SK-N-SH (cell line): ENCODE results near the gene FYCO1. TPM values are rescaled to one million over a fixed set of nuclear protein-coding genes. Genes with fewer than 3 reads are reported as not detected.

ENCODE experiments used
- CTCF ChIA-PET: fragments of 300-600, 350-600 bp; formaldehyde crosslinking; extraction: SDS; loops from one replicate; lab custom pipeline; 2021; lab: Yijun Ruan, JAX
- POLR2A ChIA-PET: fragments of 350-600 bp; sonication (Branson Sonifier 250); formaldehyde crosslinking; extraction: SDS; loops from one replicate; lab custom pipeline; 2020; ENCODE audit warnings: antibody characterized with exemption, inconsistent platforms; lab: Yijun Ruan, JAX
- DNase-seq: peaks from one replicate; pipeline ENCODE4 v3.0.0; 2012
- H2AFZ ChIP-seq: fragments of 200-600 bp; sonication (generic); 2 replicates; pipeline ENCODE4 v1.8.1; 2016; ENCODE audit warnings: antibody characterized with exemption, mild to moderate bottlenecking, low read depth
- H3F3A ChIP-seq: fragments of 200-600 bp; sonication (generic); replicated peaks from 2 replicates; pipeline ENCODE3; 2016; ENCODE audit warnings: antibody characterized with exemption, mild to moderate bottlenecking; ENCODE audit not compliant: insufficient read depth
- H3K27ac ChIP-seq, 2 experiments: fragments of 200-500 bp in 1 of 2; fragments of 200-600 bp in 1 of 2; sonication (Bioruptor generic) in 1 of 2; sonication (generic), shearing (Covaris generic) in 1 of 2; 2 replicates each; pipeline versions ENCODE4 v1.5.1 to v1.6.1; 2014 to 2016; ENCODE audit warnings: low read depth in 2 of 2, inconsistent platforms in 1 of 2, low read length in 1 of 2, mild to moderate bottlenecking in 1 of 2, mixed read lengths in 1 of 2
- H3K27me3 ChIP-seq: fragments of 200-600 bp; sonication (generic), shearing (Covaris generic); 2 replicates; pipeline ENCODE4 v1.6.1; 2016; ENCODE audit warnings: mixed run types; ENCODE audit not compliant: insufficient read depth
- H3K36me3 ChIP-seq, 2 experiments: fragments of 200-500 bp in 1 of 2; fragments of 200-600 bp in 1 of 2; sonication (Bioruptor generic) in 1 of 2; sonication (generic) in 1 of 2; replicated peaks in 1 of 2; 2 replicates each; pipeline versions ENCODE3 to v1.5.1; 2014 to 2016; ENCODE audit warnings: low read length in 1 of 2, mild to moderate bottlenecking in 1 of 2; ENCODE audit not compliant: insufficient read depth in 2 of 2, control insufficient read depth in 1 of 2
- H3K4me1 ChIP-seq, 2 experiments: fragments of 200-500 bp in 1 of 2; fragments of 200-600 bp in 1 of 2; sonication (Bioruptor generic) in 1 of 2; sonication (generic), shearing (Covaris generic) in 1 of 2; 2 replicates each; pipeline versions ENCODE4 v1.5.1 to v1.6.1; 2014 to 2016; ENCODE audit warnings: low read depth in 1 of 2, low read length in 1 of 2, mixed run types in 1 of 2; ENCODE audit not compliant: insufficient read depth in 2 of 2, control insufficient read depth in 1 of 2
- H3K4me2 ChIP-seq: fragments of 200-600 bp; sonication (generic), shearing (Covaris generic); 2 replicates; pipeline ENCODE4 v1.6.1; 2017; ENCODE audit warnings: mixed run types
- H3K4me3 ChIP-seq, 2 experiments: fragments of 200-500 bp in 1 of 2; fragments of 200-600 bp in 1 of 2; sonication (Bioruptor generic) in 1 of 2; sonication (generic), shearing (Covaris generic) in 1 of 2; 2 replicates each; pipeline versions ENCODE4 v1.5.1 to v1.8.1; 2014 to 2016; ENCODE audit warnings: low read depth in 2 of 2, inconsistent platforms in 1 of 2, low read length in 1 of 2, mild to moderate bottlenecking in 1 of 2, mixed read lengths in 1 of 2, moderate library complexity in 1 of 2
- H3K79me2 ChIP-seq: fragments of 200-600 bp; sonication (generic); 2 replicates; pipeline ENCODE4 v1.8.1; 2017; ENCODE audit warnings: mild to moderate bottlenecking; ENCODE audit not compliant: insufficient read depth
- H3K9ac ChIP-seq: fragments of 200-600 bp; sonication (generic); 2 replicates; pipeline ENCODE4 v1.6.1; 2017; ENCODE audit warnings: mixed run types
- H3K9me2 ChIP-seq: fragments of 200-600 bp; sonication (generic); 2 replicates; pipeline ENCODE4 v1.6.1; 2017; ENCODE audit warnings: mixed run types
- H3K9me3 ChIP-seq: fragments of 200-600 bp; sonication (generic); 2 replicates; pipeline ENCODE4 v1.6.1; 2017; ENCODE audit warnings: mixed run types, mild to moderate bottlenecking, moderate library complexity
- H4K20me1 ChIP-seq: fragments of 200-600 bp; sonication (generic); 2 replicates; pipeline ENCODE4 v1.6.1; 2017; ENCODE audit warnings: mild to moderate bottlenecking, mixed run types; ENCODE audit not compliant: insufficient read depth
- ELF1 ChIP-seq: IDR thresholded peaks from 2 replicates; pipeline ENCODE4 v1.4.0; 2012
- EP300 ChIP-seq, 2 experiments: IDR thresholded peaks; 2 replicates each; pipeline versions ENCODE4 v1.4.0 to v1.6.1; 2012; ENCODE audit warnings: borderline replicate concordance in 1 of 2, low read depth in 1 of 2, low read length in 1 of 2
- EZH2phosphoT487 ChIP-seq: fragments of 200-600 bp; sonication (generic); IDR thresholded peaks from 2 replicates; pipeline ENCODE4 v1.6.1; 2017; ENCODE audit warnings: low read depth, mixed run types, mild to moderate bottlenecking, antibody characterized with exemption, moderate library complexity, borderline replicate concordance
- FOSL2 ChIP-seq: IDR thresholded peaks from 2 replicates; pipeline ENCODE4 v1.4.0; 2012; ENCODE audit warnings: low read depth, mild to moderate bottlenecking, moderate library complexity, borderline replicate concordance
- FOXM1 ChIP-seq: IDR thresholded peaks from 2 replicates; pipeline ENCODE4 v1.4.0; 2012; ENCODE audit warnings: low read depth, mild to moderate bottlenecking
- GABPA ChIP-seq: IDR thresholded peaks from 2 replicates; pipeline ENCODE4 v1.4.0; 2012; ENCODE audit warnings: low read depth, mild to moderate bottlenecking
- GATA2 ChIP-seq: sonication (generic); formaldehyde crosslinking; IDR thresholded peaks from 2 replicates; pipeline ENCODE4 v1.5.0; 2020; ENCODE audit warnings: mild to moderate bottlenecking, missing genetic modification reagents
- POLR2AphosphoS5 ChIP-seq: IDR thresholded peaks from 2 replicates; pipeline ENCODE4 v1.6.1; 2012; ENCODE audit warnings: low read depth, low read length
- RAD21 ChIP-seq: IDR thresholded peaks from 2 replicates; pipeline ENCODE4 v1.6.1; 2012; ENCODE audit warnings: mild to moderate bottlenecking, low read length
- RCOR1 ChIP-seq: fragments of 150-350 bp; IDR thresholded peaks from 2 replicates; pipeline ENCODE4 v1.6.1; 2017; ENCODE audit warnings: antibody characterized with exemption, low read length
- RXRA ChIP-seq: IDR thresholded peaks from 2 replicates; pipeline ENCODE4 v1.4.0; 2012; ENCODE audit warnings: low read depth, mild to moderate bottlenecking, borderline replicate concordance
- SMC3 ChIP-seq: IDR thresholded peaks from 2 replicates; pipeline ENCODE4 v1.6.1; 2012; ENCODE audit warnings: low read depth, low read length, improper control_type of control experiment
- TCF12 ChIP-seq: IDR thresholded peaks from 2 replicates; pipeline ENCODE4 v1.4.0; 2012
- WGBS: methylation state at CpG from one replicate; pipeline ENCODE4 v1.1.6; 2017; ENCODE audit warnings: low lambda C conversion rate; 5-methylcytosine and 5-hydroxymethylcytosine counted together
- polyA plus RNA-seq, 3 experiments: library from polyadenylated mRNA; depleted of rRNA; stranded (reverse); fragments of >200 nt; gene quantifications; 2 replicates each; pipeline ENCODE4 v1.2.3, GENCODE V29; 2012
- TF ChIP-seq, protein P1 (sequence below): fragments of 200-600 bp; sonication (generic); IDR thresholded peaks from 2 replicates; pipeline ENCODE4 v1.6.1; 2017; ENCODE audit warnings: antibody characterized with exemption, mild to moderate bottlenecking, moderate library complexity
- TF ChIP-seq, protein P2 (sequence below): IDR thresholded peaks from 2 replicates; pipeline ENCODE4; 2012

Gene FYCO1
- polyA plus RNA-seq, 1 of the 3 experiments (the other 2 are of a cell fraction) = 5.5 TPM

DNA sequence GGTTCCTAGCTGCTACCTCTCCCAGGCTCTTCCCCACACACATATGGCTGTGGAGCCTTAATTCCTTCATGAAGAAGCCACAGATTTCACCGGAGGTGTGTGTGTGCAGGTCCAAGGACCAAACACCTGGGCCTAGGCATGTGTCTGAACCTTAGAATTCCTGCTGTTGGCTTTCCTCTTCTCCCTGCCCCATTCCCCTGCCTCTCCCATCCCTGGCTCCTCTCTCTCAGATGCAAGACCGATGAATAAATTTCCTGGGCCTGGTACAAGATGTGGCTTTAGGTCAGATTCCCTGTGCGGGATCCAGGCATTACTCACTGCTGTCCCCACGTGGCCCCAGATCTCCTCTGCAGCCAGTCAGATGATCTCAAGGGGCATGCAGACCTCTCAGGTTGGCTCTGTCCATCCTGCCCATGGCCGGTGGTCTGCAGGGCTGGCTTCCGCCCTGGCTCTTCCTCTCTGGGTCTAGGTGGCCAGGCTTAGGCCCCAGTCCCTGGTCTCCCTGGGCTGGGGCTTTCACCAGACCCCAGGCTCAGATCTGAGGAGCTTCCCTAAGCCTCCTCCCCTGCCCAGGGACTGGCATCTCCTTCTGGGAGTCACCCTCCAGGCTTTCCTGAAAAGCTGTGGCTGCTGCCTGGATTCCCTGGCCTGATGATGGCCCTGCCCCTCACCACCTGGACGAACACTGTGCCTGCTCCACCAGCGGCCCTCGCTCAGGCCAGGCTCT lies 88.8 kb downstream of the FYCO1 start:
- peak; percentile 42 for DNase-seq
- no peak overlapping the region for H3K4me2 ChIP-seq

DNA sequence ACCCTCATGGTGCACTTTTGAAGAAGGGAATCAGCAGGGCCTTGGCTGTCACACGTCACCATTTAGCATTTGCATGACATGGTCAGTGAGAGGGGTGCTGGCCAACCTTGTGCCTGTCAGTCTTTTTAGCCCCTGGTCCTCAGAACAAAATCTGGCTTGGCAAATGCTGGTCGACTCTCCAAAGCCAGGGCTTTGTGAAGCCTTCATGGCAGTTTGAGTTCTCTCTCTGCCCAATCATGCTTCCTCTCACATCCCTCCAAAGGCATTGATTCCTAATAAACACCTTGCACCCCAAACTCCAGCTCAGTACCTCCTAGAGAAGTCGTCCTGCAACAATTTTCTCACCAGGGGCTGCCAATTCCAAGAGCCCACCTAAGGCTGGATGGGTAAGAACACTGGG lies 89.9 kb downstream of the FYCO1 start:
- POLR2A ChIA-PET = no interaction called here
- DNase-seq = no peak
- H3K4me1 ChIP-seq = peaks cover 0 to under 1% of the 10 kb centered on the region in 2 experiments; a peak in 1 of 4 replicates
- TF ChIP-seq, protein P1, sequence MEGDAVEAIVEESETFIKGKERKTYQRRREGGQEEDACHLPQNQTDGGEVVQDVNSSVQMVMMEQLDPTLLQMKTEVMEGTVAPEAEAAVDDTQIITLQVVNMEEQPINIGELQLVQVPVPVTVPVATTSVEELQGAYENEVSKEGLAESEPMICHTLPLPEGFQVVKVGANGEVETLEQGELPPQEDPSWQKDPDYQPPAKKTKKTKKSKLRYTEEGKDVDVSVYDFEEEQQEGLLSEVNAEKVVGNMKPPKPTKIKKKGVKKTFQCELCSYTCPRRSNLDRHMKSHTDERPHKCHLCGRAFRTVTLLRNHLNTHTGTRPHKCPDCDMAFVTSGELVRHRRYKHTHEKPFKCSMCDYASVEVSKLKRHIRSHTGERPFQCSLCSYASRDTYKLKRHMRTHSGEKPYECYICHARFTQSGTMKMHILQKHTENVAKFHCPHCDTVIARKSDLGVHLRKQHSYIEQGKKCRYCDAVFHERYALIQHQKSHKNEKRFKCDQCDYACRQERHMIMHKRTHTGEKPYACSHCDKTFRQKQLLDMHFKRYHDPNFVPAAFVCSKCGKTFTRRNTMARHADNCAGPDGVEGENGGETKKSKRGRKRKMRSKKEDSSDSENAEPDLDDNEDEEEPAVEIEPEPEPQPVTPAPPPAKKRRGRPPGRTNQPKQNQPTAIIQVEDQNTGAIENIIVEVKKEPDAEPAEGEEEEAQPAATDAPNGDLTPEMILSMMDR = no peak
- no peak for TF ChIP-seq EP300 (IDR thresholded peaks at IDR 0.05; ENCODE audit: borderline replicate concordance in 1 of 2, low read depth in 1 of 2, low read length in 1 of 2)
- no peak for TF ChIP-seq ELF1
- no peak for TF ChIP-seq GABPA
- no peak for TF ChIP-seq RCOR1
- TF ChIP-seq EZH2phosphoT487 = no peak
- no peak for TF ChIP-seq TCF12
- TF ChIP-seq FOSL2 = no peak
- TF ChIP-seq RXRA = no peak
- TF ChIP-seq GATA2 (CRISPR knock-in tag) = no peak
- H3K9me2 ChIP-seq = no peaks in the 10 kb centered on the region
- no peak overlapping the region for H3K9ac ChIP-seq
- H3K36me3 ChIP-seq = no peaks in the 10 kb centered on the region
- H3K4me2 ChIP-seq = no peak overlapping the region
- H3F3A ChIP-seq = no peaks in the 10 kb centered on the region
- no peaks in the 10 kb centered on the region for H3K79me2 ChIP-seq
- no peaks in the 10 kb centered on the region for H3K9me3 ChIP-seq
- WGBS = 58% methylated on average over 2 of the region's 3 CpGs
- H4K20me1 ChIP-seq = no peaks in the 10 kb centered on the region
- H3K4me3 ChIP-seq = no peak overlapping the region
- no peak overlapping the region for H3K27ac ChIP-seq
- H2AFZ ChIP-seq = no peak overlapping the region
- no peaks in the 10 kb centered on the region; the same call in 1 of the 2 replicates for H3K27me3 ChIP-seq
- CTCF ChIA-PET = interaction anchor here (1.5 kb wide), 1 partner anchor 23 kb away, joined by 3 read pairs; no protein-coding TSS in a partner anchor

More for the DNA sequence above, 88.8 kb downstream of the FYCO1 start:
- Histone ChIP-seq H3K9me2 (no peaks in the 10 kb centered on the region), H3K9me3 (no peaks in the 10 kb centered on the region), H3F3A (no peaks in the 10 kb centered on the region), H3K79me2 (no peaks in the 10 kb centered on the region), H3K4me3 (no peak overlapping the region), H3K36me3 (no peaks in the 10 kb centered on the region), H3K27ac (no peak overlapping the region), H3K27me3 (no peaks in the 10 kb centered on the region; the same call in 1 of the 2 replicates), H4K20me1 (no peaks in the 10 kb centered on the region), H3K4me1 (peaks cover 0 to 3% of the 10 kb centered on the region in 2 experiments; a peak in 1 of 4 replicates), H2AFZ (no peak overlapping the region)
- ChIA-PET POLR2A (no interaction called here), CTCF (interaction anchor here (0.9 to 1.5 kb wide), 2 partner anchors 138 to 146 kb away, joined by 3 to 4 read pairs; no protein-coding TSS in a partner anchor)
- 58% methylated on average over 7 of the region's 9 CpGs for WGBS
- no peak for TF ChIP-seq EP300 (IDR thresholded peaks at IDR 0.05; ENCODE audit: borderline replicate concordance in 1 of 2, low read depth in 1 of 2, low read length in 1 of 2)
- TF ChIP-seq POLR2AphosphoS5 = no peak
- TF ChIP-seq, protein P2, sequence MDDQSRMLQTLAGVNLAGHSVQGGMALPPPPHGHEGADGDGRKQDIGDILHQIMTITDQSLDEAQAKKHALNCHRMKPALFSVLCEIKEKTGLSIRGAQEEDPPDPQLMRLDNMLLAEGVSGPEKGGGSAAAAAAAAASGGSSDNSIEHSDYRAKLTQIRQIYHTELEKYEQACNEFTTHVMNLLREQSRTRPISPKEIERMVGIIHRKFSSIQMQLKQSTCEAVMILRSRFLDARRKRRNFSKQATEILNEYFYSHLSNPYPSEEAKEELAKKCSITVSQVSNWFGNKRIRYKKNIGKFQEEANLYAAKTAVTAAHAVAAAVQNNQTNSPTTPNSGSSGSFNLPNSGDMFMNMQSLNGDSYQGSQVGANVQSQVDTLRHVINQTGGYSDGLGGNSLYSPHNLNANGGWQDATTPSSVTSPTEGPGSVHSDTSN = no peak
- TF ChIP-seq SMC3 = peak; percentile 50
- no peak for TF ChIP-seq FOXM1
- TF ChIP-seq, protein P1 = peak; percentile 50
- TF ChIP-seq EZH2phosphoT487 = no peak
- peak; percentile 61 for TF ChIP-seq RAD21
- TF ChIP-seq GATA2 (CRISPR knock-in tag) = no peak
- TF ChIP-seq TCF12 = no peak
- TF ChIP-seq, all 33 proteins: peak for 3
- no peak overlapping the region for H3K9ac ChIP-seq
